Lower leg skin (tissue), 3 donors: ENCODE measurements around the gene RPL4.

ENCODE experiments used
- CTCF ChIP-seq, 3 donors: fragments of 450-650 bp; IDR thresholded peaks; one replicate each; pipeline ENCODE4 v1.5.1; 2016; ENCODE audit warnings: antibody characterized with exemption in 3 of 3, mild to moderate bottlenecking in 3 of 3, moderate library complexity in 2 of 3
- POLR2A ChIP-seq, 2 donors: fragments of 450-650 bp; IDR thresholded peaks; one replicate each; pipeline ENCODE4 v1.6.1; 2016 to 2017; ENCODE audit warnings: antibody characterized with exemption in 2 of 2, mild to moderate bottlenecking in 1 of 2, moderate library complexity in 1 of 2

GRCh38 chr15:66477011-66477410 is 27.6 kb downstream of the RPL4 start:
- TF ChIP-seq CTCF (IDR thresholded peaks at IDR 0.05) (no peak), POLR2A (IDR thresholded peaks at IDR 0.05) (no peak)
